NB4 (cell line): ENCODE results near the gene DBP.

Experiments used
- MYC ChIP-seq: IDR thresholded peaks from 2 replicates; pipeline ENCODE4 v1.6.1; 2011; ENCODE audit warnings: low read depth, low read length
- POLR2A ChIP-seq: IDR thresholded peaks from 2 replicates; pipeline ENCODE4 v1.6.1; 2011; ENCODE audit warnings: mild to moderate bottlenecking; ENCODE audit not compliant: insufficient read length; ENCODE audit errors: extremely low read depth
- TF ChIP-seq, protein P1 (sequence below): IDR thresholded peaks from one replicate; pipeline ENCODE4 v1.5.1; 2012; ENCODE audit warnings: low read depth, low read length

DNA sequence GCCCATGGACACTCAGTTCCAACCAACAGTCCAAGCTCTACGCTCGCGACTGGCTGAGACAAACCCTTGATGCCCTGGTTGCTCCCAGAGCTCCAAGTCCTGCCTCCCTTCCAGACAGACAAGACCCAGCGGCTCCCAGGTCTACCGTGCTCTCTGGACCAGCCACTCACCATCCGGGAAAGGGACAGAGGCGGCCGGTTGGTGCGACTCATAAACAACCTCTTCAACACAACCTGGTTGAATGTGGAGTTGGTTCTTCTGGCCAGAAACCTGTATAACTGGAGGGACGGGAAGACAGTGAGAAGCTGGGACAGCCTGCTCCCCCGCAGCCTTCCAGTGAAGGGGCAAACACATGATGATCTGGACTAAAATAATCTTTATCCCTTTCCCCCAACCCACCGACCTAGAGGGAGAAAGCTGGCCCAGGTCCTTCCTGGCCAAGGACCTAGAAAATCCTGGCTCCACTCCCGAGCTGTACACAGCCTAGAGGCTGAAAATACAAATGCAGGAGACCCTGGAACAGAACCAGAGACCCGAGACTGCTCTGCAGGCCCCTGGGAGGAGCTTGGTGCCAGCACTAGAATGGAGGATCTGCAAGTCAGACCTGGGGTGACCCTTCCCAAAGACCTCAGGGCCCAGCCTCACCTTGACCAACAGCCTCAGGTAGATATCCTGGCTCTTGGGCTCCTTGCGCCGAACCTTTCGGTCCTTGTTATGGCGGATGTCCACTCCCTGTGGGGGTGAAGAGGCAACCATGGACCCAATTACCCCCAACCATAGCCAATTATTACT is 19.8 kb downstream of the DBP start:
- TF ChIP-seq, protein P1, sequence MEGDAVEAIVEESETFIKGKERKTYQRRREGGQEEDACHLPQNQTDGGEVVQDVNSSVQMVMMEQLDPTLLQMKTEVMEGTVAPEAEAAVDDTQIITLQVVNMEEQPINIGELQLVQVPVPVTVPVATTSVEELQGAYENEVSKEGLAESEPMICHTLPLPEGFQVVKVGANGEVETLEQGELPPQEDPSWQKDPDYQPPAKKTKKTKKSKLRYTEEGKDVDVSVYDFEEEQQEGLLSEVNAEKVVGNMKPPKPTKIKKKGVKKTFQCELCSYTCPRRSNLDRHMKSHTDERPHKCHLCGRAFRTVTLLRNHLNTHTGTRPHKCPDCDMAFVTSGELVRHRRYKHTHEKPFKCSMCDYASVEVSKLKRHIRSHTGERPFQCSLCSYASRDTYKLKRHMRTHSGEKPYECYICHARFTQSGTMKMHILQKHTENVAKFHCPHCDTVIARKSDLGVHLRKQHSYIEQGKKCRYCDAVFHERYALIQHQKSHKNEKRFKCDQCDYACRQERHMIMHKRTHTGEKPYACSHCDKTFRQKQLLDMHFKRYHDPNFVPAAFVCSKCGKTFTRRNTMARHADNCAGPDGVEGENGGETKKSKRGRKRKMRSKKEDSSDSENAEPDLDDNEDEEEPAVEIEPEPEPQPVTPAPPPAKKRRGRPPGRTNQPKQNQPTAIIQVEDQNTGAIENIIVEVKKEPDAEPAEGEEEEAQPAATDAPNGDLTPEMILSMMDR: peak; percentile 1
- TF ChIP-seq POLR2A: no peak
- TF ChIP-seq MYC: no peak
